Osteocyte (in vitro differentiated cells): Measurements from ENCODE around the gene VDAC2. TPM values are rescaled to one million over a fixed set of nuclear protein-coding genes. Genes with fewer than 3 reads are reported as not detected.

Source experiments
- DNase-seq: peaks from one replicate; pipeline ENCODE4 v3.0.0; 2021; ENCODE audit warnings: mixed read lengths; ENCODE audit not compliant: unreplicated experiment; ENCODE audit errors: extremely low spot score
- H3K27ac Mint-ChIP-seq: one replicate; pipeline ENCODE4 v1.8.0; 2021; ENCODE audit warnings: mild to moderate bottlenecking, mixed read lengths; ENCODE audit not compliant: unreplicated experiment
- H3K27me3 Mint-ChIP-seq: one replicate; pipeline ENCODE4 v1.8.0; 2021; ENCODE audit warnings: mixed read lengths; ENCODE audit not compliant: unreplicated experiment
- H3K36me3 Mint-ChIP-seq: one replicate; pipeline ENCODE4 v1.8.0; 2021; ENCODE audit warnings: mixed read lengths; ENCODE audit not compliant: unreplicated experiment
- H3K4me1 Mint-ChIP-seq: one replicate; pipeline ENCODE4 v1.8.0; 2021; ENCODE audit warnings: mixed read lengths; ENCODE audit not compliant: unreplicated experiment
- H3K4me3 Mint-ChIP-seq: one replicate; pipeline ENCODE4 v1.8.0; 2021; ENCODE audit warnings: mild to moderate bottlenecking, moderate library complexity, mixed read lengths; ENCODE audit not compliant: unreplicated experiment
- H3K9me3 Mint-ChIP-seq: one replicate; pipeline ENCODE4 v1.8.0; 2021; ENCODE audit warnings: mixed read lengths; ENCODE audit not compliant: unreplicated experiment
- total RNA-seq: library from RNA; stranded (reverse); gene quantifications from 2 replicates; pipeline ENCODE4 v1.2.1, GENCODE V29; 2021
- TF ChIP-seq, protein P1 (sequence below): fragments of 200-600 bp; sonication (generic); IDR thresholded peaks from 2 replicates; pipeline ENCODE4 v1.5.0; 2021; ENCODE audit warnings: antibody characterized with exemption, mild to moderate bottlenecking, moderate library complexity

VDAC2 gene
- total RNA-seq, 1 donor from 2014 or later = 130 TPM

DNA sequence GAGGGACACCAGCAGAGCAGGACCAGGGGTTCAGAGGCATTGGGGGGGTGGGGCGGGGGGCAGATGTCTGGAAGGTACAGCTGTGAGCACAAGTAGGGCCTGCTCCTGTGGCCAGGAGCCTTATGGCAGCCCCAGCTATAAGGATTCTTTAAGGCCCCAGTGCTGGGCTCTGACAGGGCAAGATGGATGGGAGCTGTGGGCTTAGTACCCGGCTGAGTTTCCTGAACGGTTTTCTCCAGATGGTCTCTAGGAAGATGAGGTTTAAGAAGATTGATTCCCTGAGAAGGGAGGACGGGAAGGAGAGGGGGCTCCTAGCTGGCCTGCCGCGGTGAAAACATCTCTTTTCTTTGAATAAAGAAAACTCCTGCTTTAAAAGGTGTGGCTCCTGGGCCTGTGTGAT is 55.3 kb downstream of the VDAC2 start:
- Mint-ChIP-seq H3K36me3 (no peaks in the 10 kb centered on the region), H3K27me3 (no peaks in the 10 kb centered on the region), H3K9me3 (no peaks in the 10 kb centered on the region), H3K4me3 (no peak overlapping the region), H3K4me1 (peaks cover 8% of the 10 kb centered on the region), H3K27ac (no peak overlapping the region)
- TF ChIP-seq, protein P1, sequence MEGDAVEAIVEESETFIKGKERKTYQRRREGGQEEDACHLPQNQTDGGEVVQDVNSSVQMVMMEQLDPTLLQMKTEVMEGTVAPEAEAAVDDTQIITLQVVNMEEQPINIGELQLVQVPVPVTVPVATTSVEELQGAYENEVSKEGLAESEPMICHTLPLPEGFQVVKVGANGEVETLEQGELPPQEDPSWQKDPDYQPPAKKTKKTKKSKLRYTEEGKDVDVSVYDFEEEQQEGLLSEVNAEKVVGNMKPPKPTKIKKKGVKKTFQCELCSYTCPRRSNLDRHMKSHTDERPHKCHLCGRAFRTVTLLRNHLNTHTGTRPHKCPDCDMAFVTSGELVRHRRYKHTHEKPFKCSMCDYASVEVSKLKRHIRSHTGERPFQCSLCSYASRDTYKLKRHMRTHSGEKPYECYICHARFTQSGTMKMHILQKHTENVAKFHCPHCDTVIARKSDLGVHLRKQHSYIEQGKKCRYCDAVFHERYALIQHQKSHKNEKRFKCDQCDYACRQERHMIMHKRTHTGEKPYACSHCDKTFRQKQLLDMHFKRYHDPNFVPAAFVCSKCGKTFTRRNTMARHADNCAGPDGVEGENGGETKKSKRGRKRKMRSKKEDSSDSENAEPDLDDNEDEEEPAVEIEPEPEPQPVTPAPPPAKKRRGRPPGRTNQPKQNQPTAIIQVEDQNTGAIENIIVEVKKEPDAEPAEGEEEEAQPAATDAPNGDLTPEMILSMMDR = no peak
- DNase-seq = no peak

DNA sequence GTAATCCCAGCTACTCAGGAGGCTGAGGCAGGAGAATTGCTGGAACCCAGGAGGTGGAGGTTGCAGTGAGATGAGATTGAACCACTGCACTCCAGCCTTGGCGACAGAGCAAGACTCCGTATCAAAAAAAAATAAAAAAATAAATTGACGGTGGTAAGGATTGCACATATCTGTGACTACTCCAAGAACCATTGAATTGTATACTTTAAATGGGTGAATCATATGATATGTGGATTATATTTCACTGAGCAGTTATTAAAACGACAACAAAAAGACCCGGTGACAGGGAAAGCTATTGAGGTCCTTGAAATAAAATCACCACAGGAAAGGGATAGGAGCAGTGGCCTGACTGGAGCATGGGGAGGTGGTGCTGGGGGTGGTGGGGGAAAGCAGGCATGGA is 56.3 kb downstream of the VDAC2 start:
- no peaks in the 10 kb centered on the region for H3K27me3 Mint-ChIP-seq
- DNase-seq = no peak
- H3K36me3 Mint-ChIP-seq = no peaks in the 10 kb centered on the region
- H3K4me1 Mint-ChIP-seq = peaks cover 4% of the 10 kb centered on the region
- no peak overlapping the region for H3K27ac Mint-ChIP-seq
- TF ChIP-seq, protein P1 = no peak
- H3K4me3 Mint-ChIP-seq = no peak overlapping the region
- no peaks in the 10 kb centered on the region for H3K9me3 Mint-ChIP-seq

DNA sequence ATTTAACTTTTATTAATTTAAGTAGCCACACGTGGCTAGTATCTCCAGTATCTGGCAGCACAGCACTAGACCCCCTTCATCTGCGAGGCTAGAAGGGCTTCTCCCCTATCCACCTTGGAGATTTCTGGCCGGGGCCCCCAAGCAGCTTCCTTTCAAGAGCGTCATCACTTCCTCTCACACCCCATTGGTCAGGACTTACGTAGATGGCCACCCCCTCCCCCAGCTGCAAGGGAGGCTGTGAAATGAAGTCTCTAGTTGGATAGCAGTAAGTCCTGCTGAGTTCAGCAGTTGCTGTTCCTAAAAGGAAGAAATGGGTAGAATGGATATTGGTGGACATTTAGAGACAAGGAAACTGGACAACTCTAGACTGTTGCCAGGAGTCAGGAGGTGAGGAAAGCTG is 59.0 kb downstream of the VDAC2 start:
- Mint-ChIP-seq H3K27me3 (no peaks in the 10 kb centered on the region), H3K4me1 (peaks cover 8% of the 10 kb centered on the region), H3K27ac (no peak overlapping the region), H3K9me3 (no peaks in the 10 kb centered on the region), H3K4me3 (no peak overlapping the region), H3K36me3 (no peaks in the 10 kb centered on the region)
- DNase-seq = no peak
- TF ChIP-seq, protein P1 = no peak

DNA sequence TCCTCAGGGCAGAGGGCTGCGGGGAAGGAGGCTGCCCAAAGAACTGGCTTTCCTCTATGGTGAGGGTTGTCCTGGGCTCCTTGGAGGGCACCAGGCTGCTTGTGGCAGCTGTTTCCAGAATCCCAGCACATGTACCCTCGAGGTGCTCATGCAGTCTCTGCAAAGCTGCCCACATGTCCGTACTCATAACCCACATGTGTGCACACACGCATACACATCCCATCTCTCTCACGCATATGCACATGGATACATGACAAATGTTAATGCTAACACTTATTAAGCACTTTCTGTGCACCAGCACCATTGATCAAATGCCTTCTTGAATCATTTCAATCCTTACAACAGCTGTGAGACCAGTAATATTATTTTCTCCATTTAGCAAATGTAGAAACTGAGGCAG is 61.5 kb downstream of the VDAC2 start:
- Mint-ChIP-seq H3K27ac (no peak overlapping the region), H3K27me3 (no peaks in the 10 kb centered on the region), H3K4me3 (no peak overlapping the region), H3K36me3 (no peaks in the 10 kb centered on the region), H3K9me3 (no peaks in the 10 kb centered on the region), H3K4me1 (peaks cover 8% of the 10 kb centered on the region)
- TF ChIP-seq, protein P1 = no peak
- DNase-seq = no peak

DNA sequence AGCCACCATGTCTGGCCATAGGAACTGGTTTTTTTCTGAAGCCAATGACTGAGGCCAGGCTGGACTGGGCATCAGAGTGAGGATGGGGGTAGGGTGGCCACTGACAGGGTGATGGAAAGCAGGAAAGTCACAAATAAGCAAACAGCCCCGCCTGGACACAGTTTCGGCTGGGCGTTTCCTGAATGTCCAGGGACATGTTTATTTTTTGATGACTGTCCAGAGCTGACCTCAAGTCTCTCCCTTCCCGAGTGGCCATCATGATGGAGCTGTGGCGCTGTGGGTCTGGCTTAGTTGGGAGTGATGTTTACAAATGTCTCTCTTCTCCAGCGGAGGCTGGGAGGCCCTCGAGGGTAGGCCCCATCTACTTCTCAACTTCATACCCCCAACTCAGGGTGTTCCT is 62.3 kb downstream of the VDAC2 start:
- Mint-ChIP-seq H3K4me3 (no peak overlapping the region), H3K27ac (no peak overlapping the region)
- TF ChIP-seq, protein P1 = no peak

More for the DNA sequence above, 62.3 kb downstream of the VDAC2 start:
- H3K9me3 Mint-ChIP-seq = no peaks in the 10 kb centered on the region
- H3K36me3 Mint-ChIP-seq = no peaks in the 10 kb centered on the region
- no peaks in the 10 kb centered on the region for H3K27me3 Mint-ChIP-seq
- no peak for DNase-seq
- H3K4me1 Mint-ChIP-seq = peaks cover 8% of the 10 kb centered on the region
